Measurements from ENCODE around the gene YY1AP1. TPM values are rescaled to one million over a fixed set of nuclear protein-coding genes. Genes with fewer than 3 reads are reported as not detected.
"Not testable (repeated sequence)": the region's sequence is repeated elsewhere in the genome, so short reads cannot be mapped to it uniquely, and the experiment has no call there.

The YY1AP1 gene
- total and polyA plus RNA-seq, 4 donors, result 79.6 to 267 (median 97.2) TPM

- WGBS (ENCODE audit: insufficient coverage), result no CpG with 5 or more reads among the region's 2 CpGs
- Histone ChIP-seq H3K27ac (ENCODE audit: low read depth, low read length) (no peak overlapping the region), H3K4me3 (ENCODE audit: low read depth, low read length) (no peak overlapping the region), H3K4me1 (ENCODE audit: control insufficient read depth, insufficient read depth, low read length) (no peaks in the 10 kb centered on the region), H3K27me3 (ENCODE audit: control insufficient read depth, insufficient read depth, low read length) (no peaks in the 10 kb centered on the region), H3K36me3 (ENCODE audit: control insufficient read depth, insufficient read depth, low read length) (peaks cover 4% of the 10 kb centered on the region), H3K9me3 (ENCODE audit: control insufficient read depth, insufficient read depth, low read length) (no peaks in the 10 kb centered on the region)
- no peak for DNase-seq (ENCODE audit: low read depth in 4 of 6, low spot score in 6 of 6)
Observed at GRCh38 chr1:155713075-155713474, 24.5 kb upstream of the YY1AP1 start.

- not testable (repeated sequence) for H3K9me3 ChIP-seq (ENCODE audit: control insufficient read depth, insufficient read depth, low read length); H3K36me3 ChIP-seq (ENCODE audit: control insufficient read depth, insufficient read depth, low read length); H3K4me1 ChIP-seq (ENCODE audit: control insufficient read depth, insufficient read depth, low read length); H3K4me3 ChIP-seq (ENCODE audit: low read depth, low read length); H3K27me3 ChIP-seq (ENCODE audit: control insufficient read depth, insufficient read depth, low read length); H3K27ac ChIP-seq (ENCODE audit: low read depth, low read length); DNase-seq (ENCODE audit: low read depth in 4 of 6, low spot score in 6 of 6)
- WGBS (ENCODE audit: insufficient coverage), result 65% methylated on average over 2 of the region's 3 CpGs
Observed at GRCh38 chr1:155712636-155713035, 24.1 kb upstream of the YY1AP1 start.

- not testable (repeated sequence) for DNase-seq (ENCODE audit: low read depth in 4 of 6, low spot score in 6 of 6); H3K36me3 ChIP-seq (ENCODE audit: control insufficient read depth, insufficient read depth, low read length); H3K27me3 ChIP-seq (ENCODE audit: control insufficient read depth, insufficient read depth, low read length); H3K4me3 ChIP-seq (ENCODE audit: low read depth, low read length); H3K27ac ChIP-seq (ENCODE audit: low read depth, low read length); H3K4me1 ChIP-seq (ENCODE audit: control insufficient read depth, insufficient read depth, low read length); H3K9me3 ChIP-seq (ENCODE audit: control insufficient read depth, insufficient read depth, low read length)
- WGBS (ENCODE audit: insufficient coverage), result no CpG with 5 or more reads among the region's 3 CpGs
Observed at GRCh38 chr1:155711457-155711856, 22.9 kb upstream of the YY1AP1 start.

- WGBS (ENCODE audit: insufficient coverage), result no CpG with 5 or more reads among the region's 3 CpGs
- no peaks in the 10 kb centered on the region for H3K9me3 ChIP-seq (ENCODE audit: control insufficient read depth, insufficient read depth, low read length)
- no peak for DNase-seq (ENCODE audit: low read depth in 4 of 6, low spot score in 6 of 6)
- H3K4me1 ChIP-seq (ENCODE audit: control insufficient read depth, insufficient read depth, low read length), result no peaks in the 10 kb centered on the region
- H3K27me3 ChIP-seq (ENCODE audit: control insufficient read depth, insufficient read depth, low read length), result no peaks in the 10 kb centered on the region
- H3K4me3 ChIP-seq (ENCODE audit: low read depth, low read length), result no peak overlapping the region
- H3K36me3 ChIP-seq (ENCODE audit: control insufficient read depth, insufficient read depth, low read length), result no peaks in the 10 kb centered on the region
- H3K27ac ChIP-seq (ENCODE audit: low read depth, low read length), result no peak overlapping the region
Observed at GRCh38 chr1:155709391-155709790, 20.8 kb upstream of the YY1AP1 start.

GRCh38 chr1:155706139-155706538 is 17.6 kb upstream of the YY1AP1 start:
- Histone ChIP-seq H3K27me3 (ENCODE audit: control insufficient read depth, insufficient read depth, low read length) (no peaks in the 10 kb centered on the region), H3K4me3 (ENCODE audit: low read depth, low read length) (no peak overlapping the region), H3K4me1 (ENCODE audit: control insufficient read depth, insufficient read depth, low read length) (no peaks in the 10 kb centered on the region), H3K27ac (ENCODE audit: low read depth, low read length) (no peak overlapping the region), H3K9me3 (ENCODE audit: control insufficient read depth, insufficient read depth, low read length) (no peaks in the 10 kb centered on the region), H3K36me3 (ENCODE audit: control insufficient read depth, insufficient read depth, low read length) (no peaks in the 10 kb centered on the region)
- WGBS (ENCODE audit: insufficient coverage), result 100% methylated on average over 2 of the region's 5 CpGs
- DNase-seq (ENCODE audit: low read depth in 4 of 6, low spot score in 6 of 6), result no peak

- DNase-seq (ENCODE audit: low read depth in 4 of 6, low spot score in 6 of 6); H3K27me3 ChIP-seq (ENCODE audit: control insufficient read depth, insufficient read depth, low read length); H3K4me3 ChIP-seq (ENCODE audit: low read depth, low read length); H3K9me3 ChIP-seq (ENCODE audit: control insufficient read depth, insufficient read depth, low read length); H3K36me3 ChIP-seq (ENCODE audit: control insufficient read depth, insufficient read depth, low read length); H3K27ac ChIP-seq (ENCODE audit: low read depth, low read length); H3K4me1 ChIP-seq (ENCODE audit: control insufficient read depth, insufficient read depth, low read length): not testable (repeated sequence)
- no CpG with 5 or more reads among the region's 5 CpGs for WGBS (ENCODE audit: insufficient coverage)
Observed at GRCh38 chr1:155704414-155704813, 15.8 kb upstream of the YY1AP1 start.

- no peak overlapping the region for H3K4me3 ChIP-seq (ENCODE audit: low read depth, low read length)
- H3K27me3 ChIP-seq (ENCODE audit: control insufficient read depth, insufficient read depth, low read length), result no peaks in the 10 kb centered on the region
- no peaks in the 10 kb centered on the region for H3K4me1 ChIP-seq (ENCODE audit: control insufficient read depth, insufficient read depth, low read length)
- no peak overlapping the region for H3K27ac ChIP-seq (ENCODE audit: low read depth, low read length)
- WGBS (ENCODE audit: insufficient coverage), result no CpG with 5 or more reads among the region's 6 CpGs
- DNase-seq (ENCODE audit: low read depth in 4 of 6, low spot score in 6 of 6), result no peak
- H3K36me3 ChIP-seq (ENCODE audit: control insufficient read depth, insufficient read depth, low read length), result no peaks in the 10 kb centered on the region
- no peaks in the 10 kb centered on the region for H3K9me3 ChIP-seq (ENCODE audit: control insufficient read depth, insufficient read depth, low read length)
Observed at GRCh38 chr1:155703216-155703615, 14.6 kb upstream of the YY1AP1 start.

GRCh38 chr1:155701675-155702074 is 13.1 kb upstream of the YY1AP1 start:
- not testable (repeated sequence) for H3K9me3 ChIP-seq (ENCODE audit: control insufficient read depth, insufficient read depth, low read length); DNase-seq (ENCODE audit: low read depth in 4 of 6, low spot score in 6 of 6); H3K27ac ChIP-seq (ENCODE audit: low read depth, low read length); H3K27me3 ChIP-seq (ENCODE audit: control insufficient read depth, insufficient read depth, low read length); H3K4me1 ChIP-seq (ENCODE audit: control insufficient read depth, insufficient read depth, low read length); H3K36me3 ChIP-seq (ENCODE audit: control insufficient read depth, insufficient read depth, low read length); H3K4me3 ChIP-seq (ENCODE audit: low read depth, low read length)
- WGBS (ENCODE audit: insufficient coverage), result no CpG with 5 or more reads among the region's 2 CpGs

GRCh38 chr1:155699062-155699461 is 10.5 kb upstream of the YY1AP1 start:
- not testable (repeated sequence) for H3K36me3 ChIP-seq (ENCODE audit: control insufficient read depth, insufficient read depth, low read length); H3K4me3 ChIP-seq (ENCODE audit: low read depth, low read length); H3K27me3 ChIP-seq (ENCODE audit: control insufficient read depth, insufficient read depth, low read length); H3K27ac ChIP-seq (ENCODE audit: low read depth, low read length); H3K9me3 ChIP-seq (ENCODE audit: control insufficient read depth, insufficient read depth, low read length); DNase-seq (ENCODE audit: low read depth in 4 of 6, low spot score in 6 of 6); H3K4me1 ChIP-seq (ENCODE audit: control insufficient read depth, insufficient read depth, low read length)
- 80% methylated on average over 1 of the region's 4 CpGs for WGBS (ENCODE audit: insufficient coverage)

- H3K27ac ChIP-seq (ENCODE audit: low read depth, low read length), result no peak overlapping the region
- 92% methylated on average over 8 of the region's 13 CpGs for WGBS (ENCODE audit: insufficient coverage)
- H3K27me3 ChIP-seq (ENCODE audit: control insufficient read depth, insufficient read depth, low read length), result no peaks in the 10 kb centered on the region
Observed at GRCh38 chr1:155698382-155699038, 9.9 kb upstream of the YY1AP1 start.

More at GRCh38 chr1:155698382-155699038, 9.9 kb upstream of the YY1AP1 start:
- no peak for DNase-seq (ENCODE audit: low read depth in 4 of 6, low spot score in 6 of 6)
- Histone ChIP-seq H3K4me3 (ENCODE audit: low read depth, low read length) (no peak overlapping the region), H3K4me1 (ENCODE audit: control insufficient read depth, insufficient read depth, low read length) (no peaks in the 10 kb centered on the region), H3K9me3 (ENCODE audit: control insufficient read depth, insufficient read depth, low read length) (no peaks in the 10 kb centered on the region), H3K36me3 (ENCODE audit: control insufficient read depth, insufficient read depth, low read length) (peaks cover 2% of the 10 kb centered on the region)

Data from spinal cord (tissue), 10 donors.